Measurements from ENCODE around the gene DNM1.
A peak's percentile ranks its signal among the peaks of the same experiment; 100 is the strongest.

The DNM1 gene

DNA sequence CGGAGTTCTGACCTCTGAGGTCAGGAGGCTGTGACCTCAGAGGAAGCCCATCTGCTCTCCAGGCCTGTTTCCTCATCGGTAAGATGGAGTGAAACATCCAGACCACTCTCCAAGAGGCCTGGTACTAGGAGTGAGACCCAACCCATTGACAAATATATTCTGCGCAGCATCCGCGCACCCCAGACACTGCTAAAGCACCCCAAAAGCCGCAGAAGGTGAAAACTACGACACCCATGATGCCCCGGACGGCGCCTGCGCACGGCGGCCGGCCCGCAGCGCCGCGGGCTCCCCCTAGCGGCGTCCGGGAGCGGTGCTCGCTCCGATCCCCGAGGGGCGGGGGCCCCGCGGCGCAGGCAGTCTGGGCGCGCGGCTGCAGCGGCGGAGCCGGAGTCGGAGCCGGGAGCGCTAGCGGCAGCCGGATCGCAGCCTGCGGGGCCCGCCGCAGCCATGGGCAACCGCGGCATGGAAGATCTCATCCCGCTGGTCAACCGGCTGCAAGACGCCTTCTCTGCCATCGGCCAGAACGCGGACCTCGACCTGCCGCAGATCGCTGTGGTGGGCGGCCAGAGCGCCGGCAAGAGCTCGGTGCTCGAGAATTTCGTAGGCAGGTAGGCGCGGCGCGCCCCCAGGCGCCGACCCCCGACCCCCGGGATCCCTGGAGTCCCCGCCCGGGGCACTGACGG is at the start of gene DNM1:
Gene DNM1 (plus strand): TSS at position 356 of the 683 bp plus-strand sequence. CDS start 92 bp downstream, at position 448.
- DNase-seq = peak; percentile 42

DNA sequence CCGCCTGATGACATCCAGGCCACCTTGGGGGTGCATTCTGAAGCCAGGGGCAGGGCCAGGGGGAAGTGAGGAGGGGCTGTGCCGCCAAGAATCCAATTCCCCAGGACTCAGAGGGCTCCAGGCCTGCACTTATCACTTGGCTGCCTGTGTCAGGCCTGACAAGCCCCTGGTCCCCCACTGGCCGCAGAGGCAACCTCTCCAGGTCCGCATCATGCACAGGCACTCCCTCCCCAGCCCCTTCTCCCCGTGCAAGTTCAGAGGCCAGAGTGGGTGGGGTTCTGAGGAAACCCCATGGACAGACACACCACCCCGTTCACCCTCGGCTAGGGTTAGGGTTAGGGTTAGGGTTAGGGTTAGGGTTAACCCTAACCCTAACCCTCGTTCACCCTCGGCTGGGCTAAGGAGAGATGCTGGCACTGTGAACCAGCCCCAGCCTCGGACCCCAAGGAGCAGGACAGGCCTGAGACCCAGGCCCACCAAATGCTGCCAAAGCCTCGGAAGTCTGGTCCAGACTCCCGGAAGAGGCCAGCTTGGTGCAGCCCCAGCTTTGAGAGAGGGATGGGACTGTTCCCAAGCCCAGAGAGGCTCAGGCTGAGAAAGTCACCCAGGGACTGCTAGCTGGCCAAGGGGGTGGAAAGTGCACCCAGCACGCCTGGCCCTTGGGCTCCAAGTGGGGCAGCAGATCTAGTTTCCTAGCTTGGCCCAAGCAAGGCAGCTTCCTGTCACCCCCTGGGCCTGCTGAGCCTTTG is 49.1 kb upstream of the DNM1 start:
- DNase-seq = no peak

DNA sequence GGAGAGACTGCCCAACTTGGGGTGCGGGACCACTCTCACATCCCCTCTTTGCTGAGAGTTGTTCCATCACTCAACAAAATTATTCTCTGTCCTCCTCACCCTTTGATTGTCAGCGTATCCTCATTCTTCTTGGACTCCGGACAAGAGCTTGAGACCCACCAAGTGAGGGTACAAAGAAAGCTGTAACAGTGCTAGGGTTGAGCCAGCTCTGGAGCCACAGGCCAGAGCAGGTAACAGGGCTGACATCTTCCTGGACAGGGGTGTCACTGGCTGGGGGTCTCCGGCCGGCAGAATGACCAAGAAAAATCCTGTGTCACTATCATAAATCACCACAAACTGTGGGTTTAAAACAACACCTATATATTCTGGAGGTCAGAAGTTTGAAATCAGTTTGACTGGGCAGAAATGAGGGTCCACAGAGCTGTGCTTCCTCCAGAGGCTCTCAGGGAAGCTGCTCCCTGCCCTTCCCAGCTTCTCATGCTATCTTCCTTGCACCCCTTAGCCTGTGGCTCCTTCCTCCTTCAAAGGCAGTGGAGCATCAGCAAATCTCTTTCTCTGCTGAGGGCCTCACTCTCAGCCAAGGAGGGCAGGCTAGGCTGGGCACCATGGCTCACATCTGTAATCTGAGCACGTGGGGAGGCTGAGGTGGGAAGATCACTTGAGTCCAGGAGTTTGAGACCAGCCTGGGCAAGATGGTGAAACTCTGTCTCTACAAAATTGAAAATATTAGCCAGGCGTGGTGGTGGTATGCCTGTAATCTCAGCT is 47.3 kb upstream of the DNM1 start:
- no peak for DNase-seq

DNA sequence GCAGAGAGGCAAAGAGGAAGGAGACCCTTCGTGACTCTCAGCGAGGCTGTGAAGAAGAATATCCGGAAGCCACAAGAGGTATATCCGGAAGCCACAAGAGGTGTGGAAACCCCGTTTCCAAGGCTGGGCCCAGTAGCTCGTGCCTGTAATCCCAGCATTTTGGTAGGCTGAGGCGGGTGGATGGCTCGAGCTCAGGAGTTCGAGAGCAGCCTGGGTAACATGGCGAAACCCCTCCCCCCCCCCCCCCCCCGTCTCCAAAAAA is 43.7 kb upstream of the DNM1 start:
- no peak for DNase-seq

DNA sequence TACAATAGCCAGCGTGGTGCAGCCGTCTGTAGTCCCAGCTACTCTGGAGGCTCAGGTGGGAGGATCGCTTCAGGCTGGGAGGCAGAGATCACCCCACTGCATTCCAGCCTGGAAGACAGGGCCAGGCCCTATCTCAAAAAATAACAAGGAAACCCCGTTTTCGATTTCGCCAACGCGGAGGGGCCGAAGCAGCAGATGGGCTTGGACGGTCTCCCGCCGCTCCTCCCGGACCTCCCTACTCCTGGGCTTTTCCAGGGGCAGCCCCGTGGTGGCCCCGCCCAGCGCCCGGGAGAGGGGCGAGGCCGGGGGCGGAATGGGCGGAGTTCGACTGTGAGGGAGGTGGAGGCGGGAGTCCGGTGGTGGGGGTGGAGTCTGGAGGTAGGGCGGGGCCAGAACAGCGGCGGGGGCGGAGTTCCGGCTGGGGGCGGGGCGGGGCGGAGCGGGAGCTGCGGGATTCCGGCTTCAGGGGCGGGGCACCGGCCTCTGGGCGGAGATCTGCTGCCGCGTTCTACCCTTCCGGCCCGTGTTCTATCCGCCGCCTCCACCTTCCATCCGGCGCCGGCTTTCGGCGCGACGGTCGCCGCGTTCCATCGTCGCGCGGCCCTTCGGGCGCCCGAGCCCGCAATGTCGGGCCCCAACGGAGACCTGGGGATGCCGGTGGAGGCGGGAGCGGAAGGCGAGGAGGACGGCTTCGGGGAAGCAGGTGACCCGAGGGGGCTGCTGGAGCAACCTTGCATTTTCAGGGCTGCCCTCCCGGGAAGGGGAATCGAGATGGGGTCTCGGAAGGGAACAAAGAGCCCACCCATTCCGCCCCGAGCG is 43.2 kb upstream of the DNM1 start, which contains the start of gene BBLN:
Gene BBLN (plus strand): TSS at position 482 of the 819 bp plus-strand sequence. CDS start 143 bp downstream, at position 625.
- DNase-seq = peak; percentile 82

DNA sequence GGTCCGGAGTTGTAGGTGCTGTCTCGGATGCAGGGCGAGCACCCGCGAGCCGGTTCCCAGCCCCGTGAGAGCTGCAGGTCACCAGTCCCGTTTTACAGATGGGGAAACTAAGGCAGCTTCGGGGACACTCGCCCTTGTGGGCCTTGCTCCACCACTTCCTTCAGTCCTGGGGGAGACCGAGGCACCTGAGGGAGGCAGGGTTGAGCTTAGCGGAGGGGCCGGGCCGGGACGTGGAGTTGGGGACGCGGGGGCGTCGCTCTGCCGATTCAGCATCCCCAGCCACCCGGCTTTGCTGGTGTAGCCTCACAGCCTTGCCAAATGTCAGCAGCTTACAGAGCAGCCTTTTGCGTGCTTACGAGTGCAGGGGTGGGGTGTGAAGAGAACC is 42.6 kb upstream of the DNM1 start:
- no peak for DNase-seq

DNA sequence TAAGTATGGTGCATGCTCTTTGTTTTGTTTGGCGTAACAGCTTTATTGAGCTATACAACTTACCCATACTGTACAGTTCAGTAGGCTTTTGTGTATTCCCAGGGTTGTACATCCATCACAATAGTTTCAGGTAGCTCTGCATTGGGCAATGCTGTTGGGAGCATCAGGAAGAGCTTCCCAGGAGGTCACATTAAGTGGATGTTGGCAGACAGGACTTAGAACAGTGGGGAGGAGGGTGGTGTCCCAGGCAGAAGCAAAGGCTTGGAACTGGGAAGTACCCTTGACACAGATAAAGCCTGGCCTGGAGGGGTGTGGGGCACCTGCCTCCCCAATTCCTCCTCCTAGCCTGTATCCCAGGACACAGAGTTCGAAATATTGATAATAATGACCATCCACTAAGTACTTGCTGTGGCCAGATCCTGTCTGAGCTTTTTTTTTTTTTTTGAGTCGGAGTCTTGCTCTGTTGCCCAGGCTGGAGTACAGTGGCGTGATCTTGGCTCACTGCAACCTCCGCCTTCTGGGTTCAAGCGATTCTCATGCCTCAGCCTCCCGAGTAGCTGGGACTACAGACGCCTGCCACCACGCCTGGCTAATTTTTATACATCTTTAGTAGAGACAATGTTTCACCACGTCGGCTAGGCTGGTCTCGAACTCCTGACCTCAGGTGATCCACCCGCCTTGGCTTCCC is 41.8 kb upstream of the DNM1 start:
- DNase-seq = no peak

DNA sequence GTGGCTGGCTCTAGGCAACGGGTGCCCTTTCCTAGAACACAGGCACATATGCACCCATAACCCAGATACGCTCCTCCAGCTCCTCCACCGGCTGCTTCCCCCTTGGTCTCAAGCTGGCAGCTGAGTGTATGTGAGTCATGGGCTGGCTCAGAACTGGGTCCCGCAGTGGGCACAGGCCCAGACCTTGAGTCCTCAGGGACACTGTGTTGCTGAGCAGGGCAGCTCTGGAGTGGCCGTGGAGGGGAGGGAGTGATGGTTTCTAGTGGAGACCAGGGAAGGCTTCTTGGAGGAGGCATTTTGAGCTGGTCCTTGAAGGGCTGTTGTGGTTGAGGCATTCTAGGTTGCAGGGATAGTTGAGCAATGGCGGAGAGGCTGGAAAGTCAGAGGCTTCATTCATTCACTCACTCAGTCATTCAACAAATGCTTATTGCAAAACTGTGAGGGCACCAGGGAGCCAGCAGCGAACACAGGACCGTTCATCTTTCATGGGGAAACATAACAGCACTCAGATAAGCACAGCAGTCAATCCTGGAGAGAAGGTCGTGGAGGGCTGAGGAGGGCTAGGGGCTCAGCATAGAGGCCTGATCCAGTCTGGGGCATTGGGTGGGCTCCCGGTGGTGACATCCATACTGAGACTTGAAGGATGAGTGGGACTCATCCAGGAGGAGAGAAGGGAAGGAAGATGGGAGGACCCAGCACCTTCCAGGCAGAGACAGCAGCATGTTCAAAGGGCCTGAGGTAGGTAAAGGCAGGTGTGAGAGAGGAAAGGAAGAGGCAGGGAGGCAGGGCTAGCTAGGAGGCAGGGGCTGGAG is 40.8 kb upstream of the DNM1 start:
- DNase-seq = no peak

DNA sequence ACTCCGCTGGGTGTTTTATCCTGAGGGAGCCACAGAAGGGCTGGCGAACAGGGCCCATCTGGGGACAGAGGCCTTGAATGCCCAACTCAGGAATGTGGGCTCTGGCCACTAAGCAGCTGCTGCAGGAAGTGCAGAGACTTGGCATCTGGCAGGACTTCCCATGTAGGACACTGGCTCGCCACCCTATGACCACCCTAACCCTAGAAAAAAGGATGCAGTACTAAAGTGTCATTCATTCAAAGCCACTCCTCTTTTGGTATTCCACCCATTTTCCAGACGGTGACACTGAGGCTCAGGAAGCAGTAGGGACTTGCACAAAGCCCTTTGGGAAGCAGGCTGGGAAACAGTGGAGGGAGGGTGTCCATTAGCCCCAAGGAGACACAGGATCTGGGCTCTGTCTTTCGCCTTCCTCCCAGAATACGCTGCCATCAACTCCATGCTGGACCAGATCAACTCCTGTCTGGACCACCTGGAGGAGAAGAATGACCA is 40.1 kb upstream of the DNM1 start:
- DNase-seq = no peak

DNA sequence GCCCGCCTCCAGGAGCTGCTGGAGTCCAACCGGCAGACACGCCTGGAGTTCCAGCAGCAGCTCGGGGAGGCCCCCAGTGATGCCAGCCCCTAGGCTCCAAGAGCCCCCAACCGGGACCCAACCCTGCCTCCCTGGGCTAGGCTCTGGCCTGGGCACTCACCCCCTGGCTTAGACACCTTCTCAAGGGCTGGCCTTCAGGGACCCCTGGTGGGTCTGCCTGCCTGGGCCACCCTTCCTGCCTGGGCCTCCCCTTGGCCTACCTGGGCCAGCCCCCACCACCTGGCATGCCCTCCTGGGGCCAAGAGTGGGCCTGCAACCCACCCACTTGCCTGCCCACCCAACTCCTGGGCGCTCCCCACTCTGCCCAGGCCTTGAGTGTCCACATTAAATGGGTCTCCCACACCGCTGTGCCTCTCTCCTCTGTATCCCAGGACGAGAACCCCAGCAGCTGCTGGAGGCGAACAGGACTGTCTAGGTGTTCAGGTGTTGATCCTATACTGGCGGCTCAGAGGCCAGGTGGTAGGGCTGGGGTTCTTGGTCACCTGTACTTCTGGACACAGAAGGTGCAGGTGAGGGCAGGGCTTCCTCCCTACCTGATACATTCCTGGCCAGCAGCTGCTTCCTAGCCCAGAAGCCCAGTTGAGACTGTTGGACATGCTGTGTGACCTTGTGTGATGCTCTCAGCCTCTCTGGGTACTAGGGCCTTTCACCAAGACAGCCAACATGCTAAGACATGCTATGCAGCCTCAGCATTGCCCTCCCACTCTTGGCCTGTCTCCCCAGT is 39.5 kb upstream of the DNM1 start:
- DNase-seq = no peak

DNA sequence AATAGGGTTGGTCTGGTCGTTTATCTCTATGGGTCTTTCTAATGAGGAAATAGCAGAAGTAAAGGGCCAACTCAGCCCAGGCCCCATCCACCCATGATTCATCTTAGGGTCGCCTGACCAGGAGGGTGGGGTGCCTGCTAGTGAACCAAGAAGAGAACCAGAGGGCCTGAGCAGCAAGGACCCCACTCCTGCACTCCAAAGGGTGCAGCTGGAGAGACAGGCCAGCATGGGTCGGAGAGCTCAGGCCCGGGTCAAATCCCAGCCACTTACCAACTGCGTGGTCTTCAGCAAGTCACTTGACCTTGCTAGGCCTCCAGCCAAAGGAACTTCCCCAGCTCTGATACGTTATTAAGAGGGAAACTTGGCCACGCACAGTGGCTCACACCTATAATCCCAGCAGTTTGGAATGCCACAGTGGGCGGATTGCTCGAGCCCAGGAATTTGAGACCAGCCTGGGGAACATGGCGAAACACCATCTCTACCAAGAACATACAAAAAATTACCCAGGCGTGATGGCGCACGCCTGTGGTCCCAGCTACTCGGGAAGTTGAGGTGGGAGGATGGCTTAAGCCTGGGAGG is 38.8 kb upstream of the DNM1 start:
- DNase-seq = no peak

DNA sequence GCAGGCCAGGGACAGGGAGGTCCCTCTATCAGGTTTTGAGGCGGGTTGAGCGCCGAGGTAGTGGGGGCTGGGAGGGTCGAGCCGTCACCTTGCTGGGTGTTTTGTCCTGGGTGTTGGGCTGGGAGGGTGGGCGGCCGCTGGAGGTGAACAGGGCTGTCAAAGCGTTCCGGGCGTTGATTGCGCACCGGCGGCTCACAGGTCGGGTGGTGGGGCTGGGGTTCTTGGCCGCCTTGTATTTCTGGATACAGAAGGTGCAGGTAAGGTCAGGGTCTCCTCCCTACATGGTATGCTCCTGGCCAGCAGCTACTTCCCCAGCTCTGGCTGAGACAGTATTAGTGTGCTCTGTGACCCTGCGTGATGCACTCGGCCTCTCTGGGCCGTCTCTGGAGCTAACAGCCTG is 37.0 kb upstream of the DNM1 start:
- no peak for DNase-seq

DNA sequence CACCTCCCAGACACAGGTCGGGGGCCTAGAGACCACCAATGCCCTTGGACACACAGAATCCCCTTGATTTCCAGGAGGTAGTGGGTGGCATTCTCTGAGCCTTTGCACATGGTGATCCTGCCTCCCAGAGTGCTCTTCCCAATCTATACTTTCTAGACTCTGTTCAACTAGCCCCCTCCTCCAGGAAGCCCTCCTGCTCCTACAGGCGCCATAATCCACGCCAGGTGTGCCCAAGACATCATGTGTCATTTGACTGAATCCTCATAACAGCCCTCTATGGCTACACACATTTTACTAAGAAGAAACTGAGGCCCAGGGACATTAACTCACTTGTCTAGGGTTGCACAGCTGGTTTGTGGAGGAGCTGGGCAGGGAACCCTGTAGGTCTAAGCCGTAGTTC is 36.0 kb upstream of the DNM1 start:
- DNase-seq = no peak

DNA sequence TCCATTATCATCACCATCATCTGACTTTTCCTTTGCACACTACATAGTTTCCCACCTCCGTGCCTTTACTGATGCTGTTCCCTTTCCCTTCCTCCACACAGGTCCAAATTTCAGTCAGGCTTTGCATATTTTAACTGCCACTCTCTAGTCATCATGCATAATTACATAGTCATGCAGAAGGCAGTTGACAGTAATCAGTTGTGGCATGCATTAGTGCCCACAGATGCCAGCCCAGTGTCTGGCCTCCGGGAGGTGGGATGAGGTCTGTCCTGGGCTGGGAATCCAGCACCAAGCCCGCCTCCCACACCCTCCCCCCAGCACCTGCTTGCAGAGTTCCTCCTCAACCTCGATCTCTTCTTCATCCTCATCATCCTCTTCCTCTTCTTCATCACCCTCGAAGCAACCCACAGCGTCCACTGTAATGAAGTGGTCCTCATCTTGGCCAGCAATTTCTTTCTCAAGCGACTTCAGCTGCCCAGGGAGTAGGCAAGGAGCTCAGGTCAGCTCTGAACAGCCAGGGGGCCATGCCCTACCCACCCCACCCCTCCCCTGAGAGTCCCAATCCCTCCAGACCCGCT is 34.4 kb upstream of the DNM1 start:
- no peak for DNase-seq

DNA sequence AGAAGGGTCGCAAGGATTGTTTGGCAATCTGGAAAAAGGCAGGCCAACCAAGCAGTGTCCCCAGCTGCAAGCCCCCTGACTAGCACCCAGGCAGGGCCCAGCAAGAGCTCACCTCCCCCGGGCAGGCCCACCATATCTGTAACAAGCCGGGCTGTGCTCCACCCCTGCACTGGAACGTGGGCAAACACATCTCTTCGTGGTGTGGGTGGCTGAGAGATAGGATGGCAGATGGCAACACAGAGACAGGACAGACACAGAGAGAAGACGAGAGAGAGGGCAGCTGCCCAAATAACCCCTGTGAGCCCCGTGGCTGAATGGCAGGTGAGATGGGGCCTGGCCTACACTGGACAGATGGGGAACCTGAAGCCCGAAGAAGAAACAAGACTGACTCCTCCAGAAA is 33.7 kb upstream of the DNM1 start:
- no peak for DNase-seq

DNA sequence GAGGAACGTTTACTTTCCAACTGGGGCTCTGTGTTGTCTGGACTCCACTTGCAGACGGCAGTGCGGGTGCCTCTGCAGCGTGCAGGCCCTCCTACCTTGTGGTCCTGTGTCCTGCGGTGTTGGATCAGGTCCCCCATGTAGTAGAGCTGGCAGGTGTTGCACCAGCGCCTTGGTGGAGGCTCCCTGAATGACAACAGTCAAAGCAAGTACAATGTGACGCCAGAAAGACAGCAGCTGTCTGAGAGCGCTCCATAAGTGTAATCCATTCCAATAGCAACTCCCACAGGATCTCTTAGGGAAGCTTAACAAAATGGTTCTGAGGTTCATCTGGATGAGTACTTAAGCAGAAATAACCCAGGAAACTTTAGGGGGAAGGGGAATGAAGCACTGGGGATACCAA is 33.3 kb upstream of the DNM1 start:
- DNase-seq = no peak

DNA sequence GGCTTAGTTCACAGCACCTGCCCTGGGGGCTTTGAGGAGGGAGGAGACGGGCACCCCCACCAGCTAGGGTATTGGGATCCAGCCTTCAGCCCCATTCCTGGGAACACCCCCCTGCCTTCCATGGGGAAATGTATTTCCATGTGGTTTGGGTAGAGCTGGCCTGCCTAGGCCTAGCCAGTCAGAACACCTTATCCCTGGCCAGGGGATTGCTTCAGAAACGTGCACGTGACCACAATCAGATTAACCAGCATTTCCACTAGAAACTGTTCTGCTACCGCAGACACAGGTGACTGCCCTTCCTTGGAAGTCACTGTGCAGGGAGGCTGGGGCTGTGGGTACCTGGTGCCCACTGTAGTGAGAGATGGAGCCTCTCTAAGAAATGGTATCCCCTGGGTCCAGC is 29.1 kb upstream of the DNM1 start:
- DNase-seq = no peak

DNA sequence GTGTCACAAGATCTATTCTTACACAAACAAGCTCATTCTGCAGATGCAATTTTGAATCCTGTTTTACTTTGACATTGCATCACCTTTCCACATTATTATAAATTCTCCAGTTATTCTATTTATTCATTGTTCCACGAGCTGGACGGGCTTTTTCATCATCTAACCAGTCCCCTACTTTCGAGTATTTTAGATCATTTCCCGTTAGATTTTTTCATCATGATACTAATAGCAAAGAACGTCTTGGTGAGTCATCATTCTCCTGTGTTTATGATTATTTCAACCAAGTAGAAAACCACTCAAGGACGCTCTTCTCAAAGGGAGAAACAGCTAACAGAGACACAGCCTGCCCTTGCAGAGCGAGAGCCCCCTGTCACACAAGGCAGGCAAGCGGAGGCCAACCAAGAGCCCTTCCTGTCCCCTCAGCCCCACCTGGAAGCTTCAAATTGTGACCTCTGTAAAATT is 28.0 kb upstream of the DNM1 start:
- no peak for DNase-seq

DNA sequence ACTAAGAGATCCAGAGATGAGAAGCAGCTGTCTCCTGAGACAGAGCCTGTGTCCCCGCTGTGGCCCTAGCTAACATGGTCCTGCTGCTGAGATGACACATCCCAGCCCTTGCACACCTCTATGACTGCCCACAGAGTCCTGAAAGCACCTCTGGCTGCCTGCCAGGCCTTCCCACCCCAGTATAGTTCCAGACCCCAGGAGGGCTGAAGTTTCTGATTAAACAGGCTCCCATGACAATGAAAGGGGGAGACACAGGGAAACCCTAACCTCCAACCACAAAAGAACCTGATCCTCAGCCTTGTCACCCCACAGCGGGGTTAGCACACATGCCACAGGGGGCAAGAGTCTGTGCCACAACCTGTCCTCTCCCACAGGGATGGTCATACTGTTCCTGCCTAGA is 27.5 kb upstream of the DNM1 start:
- DNase-seq = no peak
